Pancreas (tissue), 10 donors: Measurements from ENCODE around the gene LIG1. TPM values are rescaled to one million over a fixed set of nuclear protein-coding genes. Genes with fewer than 3 reads are reported as not detected.
"Not testable (repeated sequence)": the region's sequence is repeated elsewhere in the genome, so short reads cannot be mapped to it uniquely, and the experiment has no call there.

ENCODE experiments used
- ATAC-seq, 4 donors: fragments of 200-7000 bp; cut with Tn5 transposase; one replicate each; pipeline versions ENCODE4 v1.8.0 to v1.9.1; 2020; ENCODE audit warnings: mild to moderate bottlenecking in 4 of 4, moderate library complexity in 4 of 4
- DNase-seq, 6 donors: peaks; one replicate each; pipeline ENCODE4 v3.0.0-alpha.2; 2020
- FAIRE-seq: peaks from 2 replicates; lab custom pipeline; 2012; peaks lifted over from hg19 to GRCh38; lab: Jason Lieb, UNC
- H3K27ac ChIP-seq, 4 donors: fragments of 200-600 bp; sonication (generic); 1 replicate in 3 of 4; 2 replicates in 1 of 4; pipeline versions ENCODE4 v1.5.0 to v1.8.0; 2020
- H3K27me3 ChIP-seq, 4 donors: fragments of 200-600 bp; one replicate each; pipeline ENCODE4 v1.8.0; 2021
- H3K36me3 ChIP-seq, 3 donors: fragments of 200-600 bp; sonication (generic) in 1 of 3; one replicate each; pipeline versions ENCODE4 v1.5.0 to v1.8.0; 2020 to 2021
- H3K4me1 ChIP-seq, 3 donors: fragments of 200-600 bp; one replicate each; pipeline ENCODE4 v1.8.0; 2021
- H3K4me3 ChIP-seq, 4 donors: fragments of 200-600 bp; sonication (generic) in 2 of 4; one replicate each; pipeline versions ENCODE4 v1.5.0 to v1.8.0; 2020 to 2021
- H3K9me3 ChIP-seq, 4 donors: fragments of 200-600 bp; one replicate each; pipeline ENCODE4 v1.8.0; 2021
- WGBS, 2 donors: extraction: QIAGEN DNeasy Blood & Tissue Kit; methylation state at CpG; one replicate each; pipeline ENCODE4 v1.1.7; 2013; 5-methylcytosine and 5-hydroxymethylcytosine counted together
- intact Hi-C, 3 donors: fragments of 100-400 bp; cut with DNase I; formaldehyde crosslinking; loops; one replicate each; pipeline versions ENCODE4 v1.11.1 to v1.14.2; 2022
- polyA plus RNA-seq, 2 donors: library from polyadenylated mRNA; stranded (reverse); fragments of 200-250 nt; gene quantifications; one replicate each; pipeline ENCODE4 v1.2.3, GENCODE V29; 2013
- total RNA-seq, 6 donors: library from RNA; stranded (reverse); fragmentation: NEBNext Ultra II Directional in 4 of 6; extraction: Animal tissue kit (Norgen Biotek cat#: 25700) in 4 of 6; gene quantifications; one replicate each; pipeline versions ENCODE4 v1.2.1 to v1.2.4, GENCODE V29; 2021 to 2023
- TF ChIP-seq, protein P1 (sequence below), 4 donors: fragments of 200-600 bp; sonication (generic) in 3 of 4; IDR thresholded peaks; one replicate each; pipeline versions ENCODE4 v1.5.0 to v1.8.0; 2021; ENCODE audit warnings: antibody characterized with exemption in 4 of 4
- donor health status: healthy with polysubstance abuse.
- donor health status: DM: no; HTN: no; CAD: no; lungs with moderate emphysema.
- donor health status: DM: no; HTN: no; CAD: no.
- donor health status: control.
- donor health status: control.
- donor health status: Bipolar disorder and iron deficiency.
- donor health status: DM: yes; HTN: yes; CAD: no.
- donor health status: DM: no; HTN: no; CAD: no.
- donor health status: DM: no; HTN: no; CAD: no.
- donor health status: DM: yes; HTN: yes; CAD: no.

LIG1 gene
- total and polyA plus RNA-seq, 8 donors = 10.1 to 78.8 (median 21.0) TPM

DNA sequence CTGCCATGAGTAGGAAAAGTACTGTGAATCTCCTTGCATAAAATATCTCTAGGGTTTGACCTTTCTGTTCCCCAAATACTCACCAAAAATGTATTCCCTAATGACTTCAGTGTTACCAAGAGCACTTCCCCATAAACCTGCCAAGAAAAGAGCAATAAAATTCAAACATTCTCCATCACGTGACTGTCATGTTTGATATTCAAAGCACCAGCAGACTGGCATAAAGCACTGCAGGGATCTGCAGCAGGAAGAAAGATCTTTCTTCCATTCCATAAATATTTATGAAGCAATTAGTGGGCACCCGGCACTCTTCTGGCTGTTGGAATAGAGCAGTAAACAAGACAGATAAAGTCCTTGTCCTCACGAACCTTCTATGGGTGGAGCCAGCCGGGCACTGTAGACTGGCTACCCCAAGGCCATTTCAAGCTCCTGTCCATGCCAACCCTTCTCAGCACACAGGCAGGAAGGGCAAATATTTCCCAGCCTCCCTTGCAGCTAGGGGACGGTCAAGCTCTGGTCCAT, 79.8 kb downstream of the LIG1 start:
- H3K9me3 ChIP-seq = no peaks in the 10 kb centered on the region
- H3K36me3 ChIP-seq = no peaks in the 10 kb centered on the region
- no peaks in the 10 kb centered on the region for H3K4me1 ChIP-seq
- WGBS, 2 donors = 21% methylated on average over 5 of the region's 5 CpGs
- no peaks in the 10 kb centered on the region for H3K27me3 ChIP-seq
- ATAC-seq = peak; percentile 73 to 82 (median 78)
- peak overlapping the region in 1 of 4 donors; percentile 42 for H3K27ac ChIP-seq
- intact Hi-C loops = no loop called here
- no peak for FAIRE-seq
- TF ChIP-seq, protein P1, sequence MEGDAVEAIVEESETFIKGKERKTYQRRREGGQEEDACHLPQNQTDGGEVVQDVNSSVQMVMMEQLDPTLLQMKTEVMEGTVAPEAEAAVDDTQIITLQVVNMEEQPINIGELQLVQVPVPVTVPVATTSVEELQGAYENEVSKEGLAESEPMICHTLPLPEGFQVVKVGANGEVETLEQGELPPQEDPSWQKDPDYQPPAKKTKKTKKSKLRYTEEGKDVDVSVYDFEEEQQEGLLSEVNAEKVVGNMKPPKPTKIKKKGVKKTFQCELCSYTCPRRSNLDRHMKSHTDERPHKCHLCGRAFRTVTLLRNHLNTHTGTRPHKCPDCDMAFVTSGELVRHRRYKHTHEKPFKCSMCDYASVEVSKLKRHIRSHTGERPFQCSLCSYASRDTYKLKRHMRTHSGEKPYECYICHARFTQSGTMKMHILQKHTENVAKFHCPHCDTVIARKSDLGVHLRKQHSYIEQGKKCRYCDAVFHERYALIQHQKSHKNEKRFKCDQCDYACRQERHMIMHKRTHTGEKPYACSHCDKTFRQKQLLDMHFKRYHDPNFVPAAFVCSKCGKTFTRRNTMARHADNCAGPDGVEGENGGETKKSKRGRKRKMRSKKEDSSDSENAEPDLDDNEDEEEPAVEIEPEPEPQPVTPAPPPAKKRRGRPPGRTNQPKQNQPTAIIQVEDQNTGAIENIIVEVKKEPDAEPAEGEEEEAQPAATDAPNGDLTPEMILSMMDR (IDR thresholded peaks at IDR 0.05) = no peak
- H3K4me3 ChIP-seq = no peak overlapping the region
- DNase-seq = no peak

DNA sequence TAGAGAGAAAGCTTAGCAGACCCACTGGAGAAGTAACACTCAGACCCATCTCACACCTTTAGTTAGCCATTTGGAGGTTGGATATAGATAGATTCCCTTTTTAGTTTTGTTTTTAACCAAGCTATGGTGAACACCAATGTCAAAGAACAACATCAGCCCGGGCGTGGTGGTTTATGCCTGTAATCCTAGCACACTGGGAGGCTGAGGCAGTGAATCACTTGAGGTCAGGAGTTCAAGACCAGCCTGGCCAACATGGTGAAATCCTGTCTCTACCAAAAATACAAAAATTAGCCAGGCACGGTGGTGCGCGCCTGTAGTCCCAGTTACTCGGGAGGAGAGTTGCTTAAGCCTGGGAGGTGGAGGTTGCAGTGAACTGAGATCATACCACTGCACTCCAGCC, 81.2 kb downstream of the LIG1 start:
- ATAC-seq, H3K9me3 ChIP-seq, DNase-seq, FAIRE-seq, H3K4me1 ChIP-seq, H3K36me3 ChIP-seq, H3K27me3 ChIP-seq, H3K27ac ChIP-seq, intact Hi-C loops, H3K4me3 ChIP-seq: not testable (repeated sequence)
- 89 to 90% methylated on average over 6 of the region's 6 CpGs for WGBS, 2 donors

DNA sequence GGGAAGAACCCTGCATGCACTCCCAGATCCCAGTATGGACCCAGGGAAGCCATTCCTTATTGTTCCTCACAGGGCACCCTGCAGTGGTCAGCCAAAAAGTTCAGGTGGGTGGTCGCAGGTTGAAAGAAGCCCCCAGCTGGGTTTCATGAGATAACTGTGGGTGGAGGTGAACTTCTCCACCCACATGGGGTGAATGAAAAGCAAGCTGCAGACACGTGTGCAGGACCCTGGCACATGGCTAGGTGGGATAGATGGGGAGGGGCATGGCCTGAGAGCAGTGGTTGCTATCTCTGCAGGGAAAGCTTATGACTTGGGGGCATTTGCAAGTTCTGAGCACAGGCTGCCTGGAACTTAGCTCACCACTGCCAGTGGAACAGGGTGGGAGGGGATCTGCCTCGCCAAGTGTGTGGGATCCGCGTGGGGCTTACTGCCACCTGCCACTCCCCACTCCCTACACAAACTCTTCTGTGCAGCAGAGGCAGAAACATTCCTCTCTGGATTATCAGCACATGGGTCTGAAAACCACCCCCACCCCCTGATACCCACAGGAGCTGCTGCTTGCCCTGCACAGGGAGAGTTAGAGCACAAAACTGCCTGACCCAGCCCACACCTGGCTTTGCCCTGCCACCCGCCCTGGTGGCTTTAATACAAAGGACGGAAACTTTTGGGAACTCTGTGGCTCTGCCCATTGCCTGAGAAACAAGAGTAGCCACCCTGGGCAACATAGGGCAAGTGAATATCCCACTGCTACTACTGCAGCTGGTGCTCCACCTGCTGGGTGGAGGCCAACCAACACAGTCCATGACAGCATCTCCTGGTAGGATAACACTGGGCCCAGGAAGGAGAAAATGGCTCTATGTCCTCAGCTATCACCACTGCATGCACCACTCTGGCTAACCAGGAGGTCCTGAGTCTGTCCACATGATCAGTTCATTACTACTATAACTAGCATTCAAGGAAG, 84.0 kb downstream of the LIG1 start:
- FAIRE-seq = no peak
- ATAC-seq = no peak
- intact Hi-C loops = no loop called here
- no peaks in the 10 kb centered on the region for H3K27me3 ChIP-seq
- no peak overlapping the region for H3K4me3 ChIP-seq
- H3K4me1 ChIP-seq = no peaks in the 10 kb centered on the region
- no peaks in the 10 kb centered on the region for H3K9me3 ChIP-seq
- DNase-seq = no peak
- TF ChIP-seq, protein P1 (IDR thresholded peaks at IDR 0.05) = no peak
- no peak overlapping the region for H3K27ac ChIP-seq
- no peaks in the 10 kb centered on the region for H3K36me3 ChIP-seq
- 76 to 83% methylated on average over 7 of the region's 7 CpGs for WGBS, 2 donors

DNA sequence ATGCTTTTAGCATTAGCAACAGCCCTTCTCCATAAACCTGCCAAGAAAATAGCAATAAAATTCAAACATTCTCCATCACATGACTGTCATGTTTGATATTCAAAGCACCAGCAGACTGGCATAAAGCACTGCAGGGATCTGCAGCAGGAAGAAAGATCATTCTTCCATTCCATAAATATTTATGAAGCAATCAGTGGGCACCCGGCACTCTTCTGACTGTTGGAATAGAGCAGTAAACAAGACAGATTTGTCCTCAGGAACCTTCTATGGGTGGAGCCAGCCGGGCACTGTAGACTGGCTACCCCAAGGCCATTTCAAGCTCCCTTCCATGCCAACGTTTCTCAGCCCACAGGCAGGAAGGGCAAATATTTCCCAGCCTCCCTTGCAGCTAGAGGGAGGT, 85.1 kb downstream of the LIG1 start:
- no peaks in the 10 kb centered on the region for H3K27me3 ChIP-seq
- intact Hi-C loops = no loop called here
- H3K4me3 ChIP-seq = no peak overlapping the region
- H3K27ac ChIP-seq = no peak overlapping the region
- no peaks in the 10 kb centered on the region for H3K4me1 ChIP-seq
- TF ChIP-seq, protein P1 (IDR thresholded peaks at IDR 0.05) = no peak
- FAIRE-seq (no peak), ATAC-seq (no peak), DNase-seq (no peak)
- H3K9me3 ChIP-seq = no peaks in the 10 kb centered on the region
- no peaks in the 10 kb centered on the region for H3K36me3 ChIP-seq
- WGBS, 2 donors = 22 to 30% methylated on average over 3 of the region's 3 CpGs

DNA sequence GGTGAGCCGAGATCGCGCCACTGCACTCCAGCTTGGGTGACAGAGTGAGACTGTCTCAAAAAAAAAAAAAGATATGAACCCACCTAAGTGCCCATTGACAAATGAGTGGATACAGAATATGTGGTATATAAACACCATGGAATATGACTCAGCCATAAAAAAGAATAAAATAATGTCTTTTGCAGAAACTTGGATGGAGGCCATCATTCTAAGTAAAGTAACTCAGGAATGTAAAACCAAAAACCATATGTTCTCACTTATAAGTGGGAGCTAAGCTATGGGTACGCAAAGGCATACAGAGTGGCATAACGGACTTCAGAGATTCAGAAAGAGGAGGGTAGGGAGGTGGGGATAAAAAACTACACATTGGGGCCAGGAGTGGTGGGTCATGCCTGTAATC, 89.0 kb downstream of the LIG1 start:
- Histone ChIP-seq H3K4me3 (no peak overlapping the region), H3K27ac (no peak overlapping the region), H3K4me1 (no peaks in the 10 kb centered on the region), H3K36me3 (no peaks in the 10 kb centered on the region), H3K9me3 (no peaks in the 10 kb centered on the region), H3K27me3 (no peaks in the 10 kb centered on the region)
- 89% methylated on average over 5 of the region's 5 CpGs for WGBS, 2 donors
- no peak for FAIRE-seq
- no peak for DNase-seq
- TF ChIP-seq, protein P1 (IDR thresholded peaks at IDR 0.05) = no peak
- no peak for ATAC-seq
- intact Hi-C loops = no loop called here

DNA sequence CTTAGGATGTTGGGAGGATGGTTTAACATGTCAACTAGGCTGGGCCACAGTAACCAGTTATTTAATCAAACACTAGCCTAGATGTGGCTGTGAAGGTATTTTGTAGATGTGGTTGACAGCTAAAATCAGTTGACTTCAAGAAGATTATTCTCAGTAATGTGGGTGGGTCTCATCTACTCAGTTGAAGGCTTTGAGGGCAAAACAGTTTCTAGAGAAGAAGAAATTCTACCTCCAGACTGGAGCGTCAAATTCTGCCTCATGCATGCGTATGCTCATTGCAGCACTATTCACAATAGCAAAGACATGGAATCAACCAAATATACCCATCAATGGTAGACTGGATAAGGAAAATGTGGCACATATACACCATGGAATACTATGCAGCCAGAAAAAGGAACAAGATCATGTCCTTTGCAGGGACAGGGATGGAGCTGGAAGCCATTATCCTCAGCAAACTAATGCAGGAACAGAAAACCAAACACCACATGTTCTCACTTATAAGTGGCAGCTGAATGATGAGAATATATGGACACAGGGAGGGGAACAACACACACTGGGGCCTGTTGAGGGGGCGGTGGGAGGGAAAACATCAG, 99.9 kb downstream of the LIG1 start:
- DNase-seq, H3K27ac ChIP-seq, intact Hi-C loops, H3K9me3 ChIP-seq, ATAC-seq, H3K36me3 ChIP-seq, H3K4me3 ChIP-seq, H3K27me3 ChIP-seq, FAIRE-seq, H3K4me1 ChIP-seq: not testable (repeated sequence)
- 82 to 92% methylated on average over 3 of the region's 3 CpGs for WGBS, 2 donors
